ENCODE data around the gene FCHSD2. TPM values are rescaled to one million over a fixed set of nuclear protein-coding genes. Genes with fewer than 3 reads are reported as not detected.
"Not testable (repeated sequence)": the region's sequence is repeated elsewhere in the genome, so short reads cannot be mapped to it uniquely, and the experiment has no call there.

Gene FCHSD2
- total RNA-seq, 4 donors from 2014 or later: 20.4 to 42.4 (median 26.4) TPM

GRCh38 chr11:73074319-73074718 lies 67.8 kb downstream of the FCHSD2 start:
- TF ChIP-seq, protein P1, sequence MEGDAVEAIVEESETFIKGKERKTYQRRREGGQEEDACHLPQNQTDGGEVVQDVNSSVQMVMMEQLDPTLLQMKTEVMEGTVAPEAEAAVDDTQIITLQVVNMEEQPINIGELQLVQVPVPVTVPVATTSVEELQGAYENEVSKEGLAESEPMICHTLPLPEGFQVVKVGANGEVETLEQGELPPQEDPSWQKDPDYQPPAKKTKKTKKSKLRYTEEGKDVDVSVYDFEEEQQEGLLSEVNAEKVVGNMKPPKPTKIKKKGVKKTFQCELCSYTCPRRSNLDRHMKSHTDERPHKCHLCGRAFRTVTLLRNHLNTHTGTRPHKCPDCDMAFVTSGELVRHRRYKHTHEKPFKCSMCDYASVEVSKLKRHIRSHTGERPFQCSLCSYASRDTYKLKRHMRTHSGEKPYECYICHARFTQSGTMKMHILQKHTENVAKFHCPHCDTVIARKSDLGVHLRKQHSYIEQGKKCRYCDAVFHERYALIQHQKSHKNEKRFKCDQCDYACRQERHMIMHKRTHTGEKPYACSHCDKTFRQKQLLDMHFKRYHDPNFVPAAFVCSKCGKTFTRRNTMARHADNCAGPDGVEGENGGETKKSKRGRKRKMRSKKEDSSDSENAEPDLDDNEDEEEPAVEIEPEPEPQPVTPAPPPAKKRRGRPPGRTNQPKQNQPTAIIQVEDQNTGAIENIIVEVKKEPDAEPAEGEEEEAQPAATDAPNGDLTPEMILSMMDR (IDR thresholded peaks at IDR 0.05): no peak
- TF ChIP-seq EP300 (IDR thresholded peaks at IDR 0.05) (no peak), POLR2A (IDR thresholded peaks at IDR 0.05; ENCODE audit: low read depth) (no peak), POLR2AphosphoS5 (IDR thresholded peaks at IDR 0.05) (no peak)
- Histone ChIP-seq H3K27ac (replicated peaks in 1 of 4) (no peak overlapping the region), H3K27me3 (no peaks in the 10 kb centered on the region), H3K4me1 (peaks cover 13 to 28% (median 20%) of the 10 kb centered on the region in 4 donors), H3K4me3 (no peak overlapping the region), H3K9me3 (peaks cover 0 to 6% (median 0%) of the 10 kb centered on the region in 4 donors), H3K36me3 (peaks cover 0 to 18% (median 4%) of the 10 kb centered on the region in 4 donors)
- no peak for DNase-seq (ENCODE audit: extremely low spot score)
- intact Hi-C loops (cut with DNase I): no loop called here
- WGBS: 77% methylated on average over 1 of the region's 1 CpG

GRCh38 chr11:73072935-73073481 lies 69.1 kb downstream of the FCHSD2 start:
- TF ChIP-seq EP300 (IDR thresholded peaks at IDR 0.05) (no peak), POLR2A (IDR thresholded peaks at IDR 0.05; ENCODE audit: low read depth) (no peak), POLR2AphosphoS5 (IDR thresholded peaks at IDR 0.05) (peak in 1 of 2 donors; percentile 22)
- TF ChIP-seq, protein P1 (IDR thresholded peaks at IDR 0.05): no peak
- peaks cover 0 to 6% (median 0%) of the 10 kb centered on the region in 4 donors for H3K9me3 ChIP-seq
- H3K27ac ChIP-seq (replicated peaks in 1 of 4): peak overlapping the region; percentile 22 to 38 (median 30)
- DNase-seq (ENCODE audit: extremely low spot score): no peak
- peaks cover 13 to 28% (median 20%) of the 10 kb centered on the region in 4 donors for H3K4me1 ChIP-seq
- H3K36me3 ChIP-seq: peaks cover 0 to 8% (median 3%) of the 10 kb centered on the region in 4 donors
- no peaks in the 10 kb centered on the region for H3K27me3 ChIP-seq
- peak overlapping the region in 3 of 4 donors; percentile 4 to 14 (median 11) for H3K4me3 ChIP-seq
- 58% methylated on average over 2 of the region's 2 CpGs for WGBS
- intact Hi-C loops (cut with DNase I): no loop called here

DNA sequence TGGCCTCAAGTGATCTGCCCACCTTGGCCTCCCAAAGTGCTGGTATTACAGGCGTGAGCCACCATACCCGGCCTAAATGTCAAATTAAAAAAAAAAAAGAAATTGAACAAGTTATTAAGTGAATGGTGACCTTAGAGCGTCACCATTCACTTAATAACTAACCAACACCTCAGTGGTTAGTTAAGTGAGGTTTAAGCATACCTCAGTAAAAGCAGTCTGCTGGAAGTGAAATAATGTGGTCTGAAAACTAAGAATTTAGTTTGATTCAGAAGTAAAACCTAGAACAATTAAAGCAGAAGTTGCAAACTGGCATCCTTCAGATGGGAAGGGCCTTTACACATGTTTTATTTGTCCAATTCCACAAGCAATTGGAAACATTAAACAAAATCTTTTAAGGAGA lies 71.5 kb downstream of the FCHSD2 start:
- 96% methylated on average over 3 of the region's 3 CpGs for WGBS
- peaks cover 13 to 28% (median 20%) of the 10 kb centered on the region in 4 donors for H3K4me1 ChIP-seq
- no peaks in the 10 kb centered on the region for H3K36me3 ChIP-seq
- DNase-seq (ENCODE audit: extremely low spot score): no peak
- H3K4me3 ChIP-seq: no peak overlapping the region
- intact Hi-C loops (cut with DNase I): no loop called here
- TF ChIP-seq, protein P1 (IDR thresholded peaks at IDR 0.05): no peak
- no peak for TF ChIP-seq POLR2A (IDR thresholded peaks at IDR 0.05; ENCODE audit: low read depth)
- TF ChIP-seq POLR2AphosphoS5 (IDR thresholded peaks at IDR 0.05): no peak
- TF ChIP-seq EP300 (IDR thresholded peaks at IDR 0.05): no peak
- no peaks in the 10 kb centered on the region for H3K9me3 ChIP-seq
- no peak overlapping the region for H3K27ac ChIP-seq (replicated peaks in 1 of 4)
- H3K27me3 ChIP-seq: no peaks in the 10 kb centered on the region

DNA sequence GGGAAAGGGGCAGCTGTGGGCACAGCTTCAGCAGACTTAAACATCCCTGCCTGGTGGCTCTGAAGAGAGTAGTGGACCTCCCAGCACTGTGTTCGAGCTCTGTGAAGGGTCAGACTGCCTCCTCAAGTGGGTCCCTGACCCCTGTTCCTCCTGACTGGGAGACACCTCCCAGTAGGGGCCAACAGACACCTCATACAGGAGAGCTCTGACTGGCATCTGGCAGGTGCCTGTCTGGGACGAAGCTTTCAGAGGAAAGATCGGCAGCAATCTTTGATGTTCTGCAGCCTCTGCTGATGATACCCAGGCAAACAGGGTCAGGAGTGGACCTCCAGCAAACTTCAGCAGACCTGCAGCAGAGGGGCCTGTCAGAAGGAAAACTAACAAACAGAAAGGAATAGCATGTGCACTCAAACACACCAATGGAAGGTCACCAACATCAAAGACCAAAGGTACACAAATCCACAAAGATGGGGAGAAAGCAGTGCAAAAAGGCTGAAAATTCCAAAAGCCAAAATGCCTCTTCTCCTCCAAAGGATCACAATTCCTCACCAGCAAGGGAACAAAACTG lies 80.2 kb downstream of the FCHSD2 start:
- 83% methylated on average over 3 of the region's 3 CpGs for WGBS
- H3K27ac ChIP-seq (replicated peaks in 1 of 4); H3K9me3 ChIP-seq; H3K36me3 ChIP-seq; DNase-seq (ENCODE audit: extremely low spot score); H3K27me3 ChIP-seq; intact Hi-C loops (cut with DNase I); H3K4me3 ChIP-seq: not testable (repeated sequence)
- H3K4me1 ChIP-seq: peaks cover 16 to 30% (median 25%) of the 10 kb centered on the region in 4 donors

- H3K27ac ChIP-seq (replicated peaks in 1 of 4); H3K4me3 ChIP-seq; DNase-seq (ENCODE audit: extremely low spot score); H3K9me3 ChIP-seq; H3K27me3 ChIP-seq; intact Hi-C loops (cut with DNase I); H3K36me3 ChIP-seq: not testable (repeated sequence)
- WGBS: 70% methylated on average over 2 of the region's 10 CpGs
- H3K4me1 ChIP-seq: peaks cover 16 to 30% (median 25%) of the 10 kb centered on the region in 4 donors
Observed at GRCh38 chr11:73061434-73061833, 80.7 kb downstream of the FCHSD2 start.
